ENCODE measurements around the gene TMEM140. TPM values are rescaled to one million over a fixed set of nuclear protein-coding genes. Genes with fewer than 3 reads are reported as not detected.

The TMEM140 gene
- total RNA-seq, 3 donors from 2014 or later, result 4.2 to 6.6 (median 6.4) TPM

- Mint-ChIP-seq H3K4me1 (ENCODE audit: low read depth) (peaks cover 70% of the 10 kb centered on the region), H3K4me3 (peak overlapping the region; percentile 91), H3K9me3 (no peaks in the 10 kb centered on the region), H3K36me3 (ENCODE audit: insufficient read depth) (peaks cover 17% of the 10 kb centered on the region), H3K27me3 (ENCODE audit: low read depth) (no peaks in the 10 kb centered on the region)
- peak; percentile 1 to 12 for ATAC-seq
- DNase-seq, result no peak
Measured at GRCh38 chr7:135147341-135147898, 452 bp upstream of the TMEM140 start.

GRCh38 chr7:135150072-135150782 lies 2.4 kb downstream of the TMEM140 start:
- peak overlapping the region; percentile 91 for H3K4me3 Mint-ChIP-seq
- H3K4me1 Mint-ChIP-seq (ENCODE audit: low read depth), result peaks cover 87% of the 10 kb centered on the region
- DNase-seq (no peak), ATAC-seq (no peak)
- H3K36me3 Mint-ChIP-seq (ENCODE audit: insufficient read depth), result peaks cover 37% of the 10 kb centered on the region
- peaks cover 22% of the 10 kb centered on the region for H3K9me3 Mint-ChIP-seq
- no peaks in the 10 kb centered on the region for H3K27me3 Mint-ChIP-seq (ENCODE audit: low read depth)

GRCh38 chr7:135151132-135151531 lies 3.3 kb downstream of the TMEM140 start:
- DNase-seq, result no peak
- peaks cover 45% of the 10 kb centered on the region for H3K36me3 Mint-ChIP-seq (ENCODE audit: insufficient read depth)
- H3K27me3 Mint-ChIP-seq (ENCODE audit: low read depth), result no peaks in the 10 kb centered on the region
- no peak for ATAC-seq
- peaks cover 79% of the 10 kb centered on the region for H3K4me1 Mint-ChIP-seq (ENCODE audit: low read depth)
- peaks cover 29% of the 10 kb centered on the region for H3K9me3 Mint-ChIP-seq
- peak overlapping the region; percentile 17 for H3K4me3 Mint-ChIP-seq

GRCh38 chr7:135151533-135151932 lies 3.7 kb downstream of the TMEM140 start:
- Mint-ChIP-seq H3K4me3 (peak overlapping the region; percentile 17), H3K4me1 (ENCODE audit: low read depth) (peaks cover 75% of the 10 kb centered on the region), H3K36me3 (ENCODE audit: insufficient read depth) (peaks cover 49% of the 10 kb centered on the region), H3K27me3 (ENCODE audit: low read depth) (no peaks in the 10 kb centered on the region), H3K9me3 (peaks cover 33% of the 10 kb centered on the region)
- DNase-seq (no peak), ATAC-seq (no peak)

- Mint-ChIP-seq H3K36me3 (ENCODE audit: insufficient read depth) (peaks cover 58% of the 10 kb centered on the region), H3K4me3 (no peak overlapping the region), H3K9me3 (peaks cover 33% of the 10 kb centered on the region), H3K27me3 (ENCODE audit: low read depth) (no peaks in the 10 kb centered on the region), H3K4me1 (ENCODE audit: low read depth) (peaks cover 75% of the 10 kb centered on the region)
- no peak for DNase-seq
- ATAC-seq, result no peak
Measured at GRCh38 chr7:135152442-135152841, 4.6 kb downstream of the TMEM140 start.

- H3K4me3 Mint-ChIP-seq, result no peak overlapping the region
- H3K4me1 Mint-ChIP-seq (ENCODE audit: low read depth), result peaks cover 74% of the 10 kb centered on the region
- ATAC-seq (no peak), DNase-seq (no peak)
- H3K36me3 Mint-ChIP-seq (ENCODE audit: insufficient read depth), result peaks cover 73% of the 10 kb centered on the region
- H3K27me3 Mint-ChIP-seq (ENCODE audit: low read depth), result no peaks in the 10 kb centered on the region
- H3K9me3 Mint-ChIP-seq, result peaks cover 36% of the 10 kb centered on the region
Measured at GRCh38 chr7:135154734-135155133, 6.9 kb downstream of the TMEM140 start.

GRCh38 chr7:135156290-135156689 lies 8.4 kb downstream of the TMEM140 start:
- no peak overlapping the region for H3K4me3 Mint-ChIP-seq

GRCh38 chr7:135158141-135158655 lies 10.3 kb downstream of the TMEM140 start:
- peaks cover 66% of the 10 kb centered on the region for H3K4me1 Mint-ChIP-seq (ENCODE audit: low read depth)
- peaks cover 85% of the 10 kb centered on the region for H3K36me3 Mint-ChIP-seq (ENCODE audit: insufficient read depth)
- H3K4me3 Mint-ChIP-seq, result no peak overlapping the region
- DNase-seq (no peak), ATAC-seq (no peak)
- peaks cover 39% of the 10 kb centered on the region for H3K9me3 Mint-ChIP-seq
- H3K27me3 Mint-ChIP-seq (ENCODE audit: low read depth), result no peaks in the 10 kb centered on the region

More at GRCh38 chr7:135156290-135156689, 8.4 kb downstream of the TMEM140 start:
- H3K4me1 Mint-ChIP-seq (ENCODE audit: low read depth), result peaks cover 74% of the 10 kb centered on the region
- DNase-seq (no peak), ATAC-seq (no peak)
- H3K36me3 Mint-ChIP-seq (ENCODE audit: insufficient read depth), result peaks cover 82% of the 10 kb centered on the region
- H3K27me3 Mint-ChIP-seq (ENCODE audit: low read depth), result no peaks in the 10 kb centered on the region
- H3K9me3 Mint-ChIP-seq, result peaks cover 39% of the 10 kb centered on the region

GRCh38 chr7:135158874-135159273 lies 11.0 kb downstream of the TMEM140 start:
- H3K4me3 Mint-ChIP-seq, result no peak overlapping the region
- H3K36me3 Mint-ChIP-seq (ENCODE audit: insufficient read depth), result peaks cover 80% of the 10 kb centered on the region
- DNase-seq (no peak), ATAC-seq (no peak)
- H3K9me3 Mint-ChIP-seq, result peaks cover 35% of the 10 kb centered on the region
- H3K4me1 Mint-ChIP-seq (ENCODE audit: low read depth), result peaks cover 64% of the 10 kb centered on the region
- H3K27me3 Mint-ChIP-seq (ENCODE audit: low read depth), result no peaks in the 10 kb centered on the region

- DNase-seq (no peak), ATAC-seq (peak; percentile 49 to 55)
- H3K9me3 Mint-ChIP-seq, result peaks cover 28% of the 10 kb centered on the region
- H3K4me3 Mint-ChIP-seq, result peak overlapping the region; percentile 12
- H3K36me3 Mint-ChIP-seq (ENCODE audit: insufficient read depth), result peaks cover 79% of the 10 kb centered on the region
- no peaks in the 10 kb centered on the region for H3K27me3 Mint-ChIP-seq (ENCODE audit: low read depth)
- peaks cover 60% of the 10 kb centered on the region for H3K4me1 Mint-ChIP-seq (ENCODE audit: low read depth)
Measured at GRCh38 chr7:135159359-135160085, 11.7 kb downstream of the TMEM140 start.

- Mint-ChIP-seq H3K27me3 (ENCODE audit: low read depth) (no peaks in the 10 kb centered on the region), H3K4me1 (ENCODE audit: low read depth) (peaks cover 53% of the 10 kb centered on the region), H3K4me3 (no peak overlapping the region), H3K9me3 (peaks cover 21% of the 10 kb centered on the region), H3K36me3 (ENCODE audit: insufficient read depth) (peaks cover 76% of the 10 kb centered on the region)
- DNase-seq, result no peak
- peak in 1 of 2 donors; percentile 23 for ATAC-seq
Measured at GRCh38 chr7:135160098-135160857, 12.4 kb downstream of the TMEM140 start.

- Mint-ChIP-seq H3K27me3 (ENCODE audit: low read depth) (no peaks in the 10 kb centered on the region), H3K9me3 (peaks cover 15% of the 10 kb centered on the region), H3K4me1 (ENCODE audit: low read depth) (peaks cover 53% of the 10 kb centered on the region), H3K4me3 (no peak overlapping the region), H3K36me3 (ENCODE audit: insufficient read depth) (peaks cover 72% of the 10 kb centered on the region)
- ATAC-seq, result no peak
- DNase-seq, result no peak
Measured at GRCh38 chr7:135160858-135161653, 13.2 kb downstream of the TMEM140 start.

- Mint-ChIP-seq H3K4me1 (ENCODE audit: low read depth) (peaks cover 53% of the 10 kb centered on the region), H3K9me3 (peaks cover 11% of the 10 kb centered on the region), H3K36me3 (ENCODE audit: insufficient read depth) (peaks cover 66% of the 10 kb centered on the region), H3K27me3 (ENCODE audit: low read depth) (no peaks in the 10 kb centered on the region), H3K4me3 (no peak overlapping the region)
- ATAC-seq (no peak), DNase-seq (no peak)
Measured at GRCh38 chr7:135161669-135162068, 13.8 kb downstream of the TMEM140 start.
